HEK293 (cell line): Measurements from ENCODE around the gene CDYL.

Experiments
- MEIS1 ChIP-seq: sonication (generic); formaldehyde crosslinking; IDR thresholded peaks from 2 replicates; pipeline ENCODE4 v1.8.1; 2022; ENCODE audit warnings: missing genetic modification reagents, mild to moderate bottlenecking, borderline replicate concordance
- ZBTB17 ChIP-seq: fragments of 450-650 bp; formaldehyde crosslinking; IDR thresholded peaks from 2 replicates; pipeline ENCODE4 v1.5.1; 2016; ENCODE audit warnings: missing biosample characterization, missing genetic modification characterization
- ZNF529 ChIP-seq: fragments of 450-650 bp; formaldehyde crosslinking; IDR thresholded peaks from 2 replicates; pipeline ENCODE4 v1.5.1; 2017; ENCODE audit warnings: missing genetic modification characterization, missing biosample characterization; ENCODE audit not compliant: insufficient replicate concordance

- TF ChIP-seq ZBTB17 (no peak), ZNF529 (no peak), MEIS1 (CRISPR knock-in tag) (no peak)
Observed at GRCh38 chr6:4743062-4743461, 33.1 kb upstream of the CDYL start.
